Peyer's patch (tissue), 4 donors: ENCODE results near the gene SHC4.

ENCODE experiments used
- CTCF ChIP-seq, 6 experiments: fragments of 450-650 bp in 4 of 6; fragments of 200-600 bp in 2 of 6; sonication (generic) in 1 of 6; IDR thresholded peaks; one replicate each; pipeline ENCODE4 v1.5.1; 2017 to 2019; ENCODE audit warnings: antibody characterized with exemption in 6 of 6, mild to moderate bottlenecking in 3 of 6, moderate library complexity in 1 of 6
- POLR2A ChIP-seq, 2 donors: fragments of 450-650 bp; IDR thresholded peaks; one replicate each; pipeline ENCODE4 v1.5.1; 2017; ENCODE audit warnings: antibody characterized with exemption in 2 of 2, mild to moderate bottlenecking in 2 of 2, moderate library complexity in 2 of 2

- no peak for TF ChIP-seq CTCF (IDR thresholded peaks at IDR 0.05)
- TF ChIP-seq POLR2A (IDR thresholded peaks at IDR 0.05), result no peak
These were observed 72.4 kb downstream of the SHC4 start for GRCh38 chr15:48891232-48891765.
